Measurements from ENCODE around the gene SFI1. TPM values are rescaled to one million over a fixed set of nuclear protein-coding genes. Genes with fewer than 3 reads are reported as not detected.

The SFI1 gene
- total and polyA plus RNA-seq, 5 donors from 2014 or later = 18.6 to 300 (median 33.3) TPM

GRCh38 chr22:31602259-31602952, 106.1 kb downstream of the SFI1 start:
- no peaks in the 10 kb centered on the region for H3K27me3 Mint-ChIP-seq
- no peak overlapping the region for H3K4me3 Mint-ChIP-seq
- Histone ChIP-seq H3K27me3 (ENCODE audit: control insufficient read depth, insufficient read depth, low read length) (no peaks in the 10 kb centered on the region), H3K27ac (ENCODE audit: insufficient read depth, low read length, poor library complexity, severe bottlenecking) (no peak overlapping the region), H3K4me3 (ENCODE audit: low read depth, low read length) (no peak overlapping the region), H3K36me3 (ENCODE audit: control insufficient read depth, insufficient read depth, low read length) (peaks cover 49% of the 10 kb centered on the region), H3K4me1 (ENCODE audit: control insufficient read depth, insufficient read depth, low read length, poor library complexity, severe bottlenecking) (no peaks in the 10 kb centered on the region), H3K9me3 (ENCODE audit: control insufficient read depth in 2 of 2, low read length in 2 of 2) (no peaks in the 10 kb centered on the region)
- ATAC-seq (ENCODE audit: low read depth in 2 of 2) (no peak), DNase-seq (no peak)
- H3K9me3 Mint-ChIP-seq = no peaks in the 10 kb centered on the region
- H3K4me1 Mint-ChIP-seq = peaks cover 0 to 9% (median under 1%) of the 10 kb centered on the region in 4 donors
- peaks cover 29% of the 10 kb centered on the region for H3K36me3 Mint-ChIP-seq
- no peak overlapping the region for H3K27ac Mint-ChIP-seq

- Histone ChIP-seq H3K4me3 (ENCODE audit: low read depth, low read length) (no peak overlapping the region), H3K4me1 (ENCODE audit: control insufficient read depth, insufficient read depth, low read length, poor library complexity, severe bottlenecking) (no peaks in the 10 kb centered on the region), H3K9me3 (ENCODE audit: control insufficient read depth in 2 of 2, low read length in 2 of 2) (no peaks in the 10 kb centered on the region), H3K27me3 (ENCODE audit: control insufficient read depth, insufficient read depth, low read length) (no peaks in the 10 kb centered on the region), H3K27ac (ENCODE audit: insufficient read depth, low read length, poor library complexity, severe bottlenecking) (no peak overlapping the region), H3K36me3 (ENCODE audit: control insufficient read depth, insufficient read depth, low read length) (peaks cover 55% of the 10 kb centered on the region)
- ATAC-seq (ENCODE audit: low read depth in 2 of 2) (no peak), DNase-seq (no peak)
- no peak overlapping the region for H3K4me3 Mint-ChIP-seq
- no peak overlapping the region for H3K27ac Mint-ChIP-seq
- no peaks in the 10 kb centered on the region for H3K27me3 Mint-ChIP-seq
- peaks cover 0 to 9% (median under 1%) of the 10 kb centered on the region in 4 donors for H3K4me1 Mint-ChIP-seq
- H3K36me3 Mint-ChIP-seq = peaks cover 29% of the 10 kb centered on the region
- H3K9me3 Mint-ChIP-seq = no peaks in the 10 kb centered on the region
Observed at GRCh38 chr22:31603081-31603525, 106.8 kb downstream of the SFI1 start.

GRCh38 chr22:31603574-31603973, 107.2 kb downstream of the SFI1 start:
- Mint-ChIP-seq H3K4me1 (peaks cover 0 to 9% (median under 1%) of the 10 kb centered on the region in 4 donors), H3K27ac (no peak overlapping the region), H3K9me3 (no peaks in the 10 kb centered on the region), H3K27me3 (no peaks in the 10 kb centered on the region), H3K36me3 (peaks cover 32% of the 10 kb centered on the region), H3K4me3 (no peak overlapping the region)
- Histone ChIP-seq H3K4me3 (ENCODE audit: low read depth, low read length) (no peak overlapping the region), H3K9me3 (ENCODE audit: control insufficient read depth in 2 of 2, low read length in 2 of 2) (no peaks in the 10 kb centered on the region), H3K27ac (ENCODE audit: insufficient read depth, low read length, poor library complexity, severe bottlenecking) (no peak overlapping the region), H3K36me3 (ENCODE audit: control insufficient read depth, insufficient read depth, low read length) (peaks cover 60% of the 10 kb centered on the region), H3K27me3 (ENCODE audit: control insufficient read depth, insufficient read depth, low read length) (no peaks in the 10 kb centered on the region), H3K4me1 (ENCODE audit: control insufficient read depth, insufficient read depth, low read length, poor library complexity, severe bottlenecking) (no peaks in the 10 kb centered on the region)
- ATAC-seq (ENCODE audit: low read depth in 2 of 2) = no peak
- no peak for DNase-seq

DNA sequence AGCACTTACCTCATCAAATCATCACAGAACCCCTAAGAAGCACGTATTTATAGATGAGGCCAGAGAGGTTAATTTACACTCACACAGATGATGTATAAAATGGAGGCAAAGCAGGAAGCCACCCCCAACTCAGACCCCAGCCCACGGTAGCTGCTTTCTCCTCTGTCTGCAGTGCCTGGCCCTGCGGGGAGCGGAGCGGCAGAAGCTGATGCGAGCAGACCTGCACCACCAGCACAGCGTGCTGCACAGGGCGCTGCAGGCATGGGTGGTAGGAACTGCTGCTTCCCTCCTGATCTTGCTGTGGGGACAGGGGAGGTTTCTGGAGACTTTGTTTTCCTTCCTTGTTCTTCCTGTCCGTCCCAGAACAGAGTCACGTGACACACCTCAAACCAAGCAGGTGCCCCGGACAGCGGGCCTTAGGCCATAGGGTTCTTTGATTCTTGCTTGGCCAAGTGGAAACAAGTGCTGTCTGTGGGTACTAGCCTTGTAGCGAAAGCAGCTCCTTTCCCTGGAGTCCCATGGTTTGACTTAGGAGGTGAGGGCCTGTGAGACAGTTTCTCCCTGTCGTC, 107.9 kb downstream of the SFI1 start:
- ATAC-seq (ENCODE audit: low read depth in 2 of 2) (no peak), DNase-seq (no peak)
- Histone ChIP-seq H3K9me3 (ENCODE audit: control insufficient read depth in 2 of 2, low read length in 2 of 2) (no peaks in the 10 kb centered on the region), H3K4me1 (ENCODE audit: control insufficient read depth, insufficient read depth, low read length, poor library complexity, severe bottlenecking) (no peaks in the 10 kb centered on the region), H3K4me3 (ENCODE audit: low read depth, low read length) (no peak overlapping the region), H3K27me3 (ENCODE audit: control insufficient read depth, insufficient read depth, low read length) (no peaks in the 10 kb centered on the region), H3K27ac (ENCODE audit: insufficient read depth, low read length, poor library complexity, severe bottlenecking) (no peak overlapping the region), H3K36me3 (ENCODE audit: control insufficient read depth, insufficient read depth, low read length) (peaks cover 63% of the 10 kb centered on the region)
- Mint-ChIP-seq H3K27ac (peak overlapping the region in 1 of 3 donors; percentile 36), H3K27me3 (no peaks in the 10 kb centered on the region), H3K36me3 (peaks cover 32% of the 10 kb centered on the region), H3K4me1 (peaks cover 0 to 9% (median under 1%) of the 10 kb centered on the region in 4 donors), H3K4me3 (no peak overlapping the region), H3K9me3 (no peaks in the 10 kb centered on the region)

GRCh38 chr22:31604746-31605705, 108.7 kb downstream of the SFI1 start:
- no peaks in the 10 kb centered on the region for H3K27me3 ChIP-seq (ENCODE audit: control insufficient read depth, insufficient read depth, low read length)
- Mint-ChIP-seq H3K4me3 (no peak overlapping the region), H3K9me3 (no peaks in the 10 kb centered on the region), H3K27ac (peak overlapping the region in 1 of 3 donors; percentile 59), H3K27me3 (no peaks in the 10 kb centered on the region), H3K36me3 (peaks cover 31% of the 10 kb centered on the region), H3K4me1 (peaks cover 0 to 9% (median under 1%) of the 10 kb centered on the region in 4 donors)
- ATAC-seq (ENCODE audit: low read depth in 2 of 2) (no peak), DNase-seq (no peak)
- H3K9me3 ChIP-seq (ENCODE audit: control insufficient read depth in 2 of 2, low read length in 2 of 2) = no peaks in the 10 kb centered on the region
- H3K4me1 ChIP-seq (ENCODE audit: control insufficient read depth, insufficient read depth, low read length, poor library complexity, severe bottlenecking) = no peaks in the 10 kb centered on the region
- H3K4me3 ChIP-seq (ENCODE audit: low read depth, low read length) = no peak overlapping the region
- H3K27ac ChIP-seq (ENCODE audit: insufficient read depth, low read length, poor library complexity, severe bottlenecking) = no peak overlapping the region
- H3K36me3 ChIP-seq (ENCODE audit: control insufficient read depth, insufficient read depth, low read length) = peaks cover 71% of the 10 kb centered on the region

DNA sequence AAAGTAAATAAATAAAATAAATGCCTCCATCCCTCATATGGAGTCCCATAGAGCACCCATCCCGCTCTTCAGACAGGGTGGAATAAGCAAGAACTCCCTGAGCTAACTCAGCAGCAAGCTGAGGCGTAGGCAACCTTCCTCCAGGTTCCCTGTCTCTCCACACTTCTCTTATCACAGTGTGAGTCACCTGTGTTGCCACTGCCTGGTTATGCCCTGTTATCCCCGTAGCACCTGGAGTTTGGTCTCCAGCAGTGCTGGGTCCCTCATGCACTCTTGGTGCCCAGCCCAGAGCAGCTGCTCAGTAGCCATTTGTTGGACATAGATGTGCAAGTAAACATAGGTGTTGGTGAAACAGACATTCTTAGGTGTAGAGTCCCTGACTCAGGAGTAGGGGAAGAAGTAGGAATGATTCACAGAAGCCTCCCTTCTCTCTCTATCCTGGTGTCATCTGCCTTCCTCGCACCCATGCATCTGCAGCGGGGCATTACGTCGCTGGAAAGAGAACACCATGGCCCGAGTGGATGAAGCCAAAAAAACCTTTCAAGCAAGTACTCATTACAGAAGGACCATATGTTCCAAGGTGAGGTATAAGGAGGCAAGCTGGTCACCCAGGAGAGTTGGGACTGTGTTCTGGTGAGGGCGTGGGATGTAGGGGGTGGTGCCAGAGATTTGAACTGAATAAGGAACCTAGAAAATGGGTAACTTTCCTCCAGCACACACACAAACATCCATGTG, 109.7 kb downstream of the SFI1 start:
- no peak overlapping the region for H3K27ac ChIP-seq (ENCODE audit: insufficient read depth, low read length, poor library complexity, severe bottlenecking)
- H3K27ac Mint-ChIP-seq = peak overlapping the region in 2 of 3 donors; percentile 65 to 68
- no peak overlapping the region for H3K4me3 Mint-ChIP-seq
- H3K9me3 Mint-ChIP-seq = no peaks in the 10 kb centered on the region
- no peak overlapping the region for H3K4me3 ChIP-seq (ENCODE audit: low read depth, low read length)
- H3K4me1 Mint-ChIP-seq = peaks cover 0 to 5% (median under 1%) of the 10 kb centered on the region in 4 donors
- H3K4me1 ChIP-seq (ENCODE audit: control insufficient read depth, insufficient read depth, low read length, poor library complexity, severe bottlenecking) = no peaks in the 10 kb centered on the region
- ATAC-seq (ENCODE audit: low read depth in 2 of 2) (no peak), DNase-seq (no peak)
- no peaks in the 10 kb centered on the region for H3K27me3 Mint-ChIP-seq
- H3K36me3 Mint-ChIP-seq = peaks cover 23% of the 10 kb centered on the region
- peaks cover 81% of the 10 kb centered on the region for H3K36me3 ChIP-seq (ENCODE audit: control insufficient read depth, insufficient read depth, low read length)
- H3K9me3 ChIP-seq (ENCODE audit: control insufficient read depth in 2 of 2, low read length in 2 of 2) = no peaks in the 10 kb centered on the region
- no peaks in the 10 kb centered on the region for H3K27me3 ChIP-seq (ENCODE audit: control insufficient read depth, insufficient read depth, low read length)

DNA sequence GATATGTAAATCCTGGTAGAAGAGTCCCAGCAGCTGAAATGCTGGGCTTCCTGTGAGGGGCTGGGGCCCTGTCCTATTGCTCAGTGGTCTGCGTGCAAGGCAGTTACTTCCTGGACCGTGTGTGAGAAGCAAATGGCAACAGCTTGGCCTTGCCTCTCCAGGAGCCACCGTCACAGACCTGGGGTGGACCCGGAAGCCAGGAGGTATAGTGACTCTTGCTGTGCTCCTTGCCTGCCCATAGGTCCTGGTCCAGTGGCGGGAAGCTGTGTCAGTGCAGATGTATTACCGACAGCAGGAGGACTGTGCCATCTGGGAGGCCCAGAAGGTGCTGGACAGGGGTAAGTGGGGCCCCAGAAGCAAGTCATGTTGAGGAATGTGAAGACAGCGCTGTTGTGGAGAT, 111.4 kb downstream of the SFI1 start:
- Mint-ChIP-seq H3K9me3 (no peaks in the 10 kb centered on the region), H3K27me3 (no peaks in the 10 kb centered on the region), H3K27ac (peak overlapping the region in 1 of 3 donors; percentile 48), H3K4me3 (no peak overlapping the region), H3K36me3 (peaks cover 23% of the 10 kb centered on the region), H3K4me1 (peaks cover 0 to 1% (median 0%) of the 10 kb centered on the region in 4 donors)
- Histone ChIP-seq H3K27ac (ENCODE audit: insufficient read depth, low read length, poor library complexity, severe bottlenecking) (no peak overlapping the region), H3K4me1 (ENCODE audit: control insufficient read depth, insufficient read depth, low read length, poor library complexity, severe bottlenecking) (no peaks in the 10 kb centered on the region), H3K27me3 (ENCODE audit: control insufficient read depth, insufficient read depth, low read length) (no peaks in the 10 kb centered on the region), H3K36me3 (ENCODE audit: control insufficient read depth, insufficient read depth, low read length) (peaks cover 76% of the 10 kb centered on the region), H3K4me3 (ENCODE audit: low read depth, low read length) (no peak overlapping the region), H3K9me3 (ENCODE audit: control insufficient read depth in 2 of 2, low read length in 2 of 2) (no peaks in the 10 kb centered on the region)
- DNase-seq (no peak), ATAC-seq (ENCODE audit: low read depth in 2 of 2) (no peak)

Measured in CD4-positive, CD25-positive, alpha-beta regulatory T cell (primary cell).